OCI-LY3 (cell line): ENCODE measurements around the gene PADI2.

Experiments used
- H2AFZ ChIP-seq: fragments of 200-600, 300-600 bp; shearing (Covaris generic); 2 replicates; pipeline ENCODE4 v1.6.0; 2014; ENCODE audit warnings: antibody characterized with exemption, low read depth, low read length
- H3K27ac ChIP-seq: fragments of 200-600, 300-600 bp; sonication (generic); 2 replicates; pipeline ENCODE4 v1.5.1; 2014; ENCODE audit warnings: mild to moderate bottlenecking, low read length, moderate library complexity, mixed read lengths
- H3K27me3 ChIP-seq: fragments of 200-600, 300-600 bp; sonication (generic); 2 replicates; pipeline ENCODE4 v1.6.1; 2014; ENCODE audit warnings: low read depth, low read length, mixed read lengths
- H3K36me3 ChIP-seq: fragments of 200-600, 300-600 bp; sonication (generic); replicated peaks from 2 replicates; pipeline ENCODE3; 2014; ENCODE audit warnings: low read depth, low read length, mixed read lengths
- H3K4me1 ChIP-seq: fragments of 300-600, 200-600 bp; sonication (generic); 2 replicates; pipeline ENCODE4 v1.6.1; 2014; ENCODE audit warnings: low read length, mixed read lengths
- H3K4me2 ChIP-seq: fragments of 200-600, 300-600 bp; sonication (generic); 2 replicates; pipeline ENCODE4 v1.6.1; 2014; ENCODE audit warnings: low read length, mixed read lengths
- H3K4me3 ChIP-seq: fragments of 300-600, 200-600 bp; sonication (generic); 2 replicates; pipeline ENCODE4 v1.5.1; 2014; ENCODE audit warnings: antibody characterized with exemption, mild to moderate bottlenecking, low read length, moderate library complexity
- H3K79me2 ChIP-seq: fragments of 300-600, 200-600 bp; shearing (Covaris generic); 2 replicates; pipeline ENCODE4 v1.6.1; 2014; ENCODE audit warnings: mild to moderate bottlenecking, low read length, mixed read lengths
- H3K9ac ChIP-seq: fragments of 300-600, 200-600 bp; shearing (Covaris generic); 2 replicates; pipeline ENCODE4 v1.6.0; 2014; ENCODE audit warnings: mild to moderate bottlenecking, low read length, moderate library complexity
- H3K9me3 ChIP-seq: fragments of 200-600, 300-600 bp; shearing (Covaris generic); 2 replicates; pipeline ENCODE4 v1.6.1; 2014; ENCODE audit warnings: low read length, mixed read lengths; ENCODE audit not compliant: insufficient read depth
- H4K20me1 ChIP-seq: fragments of 200-600, 300-600 bp; sonication (generic); 2 replicates; pipeline ENCODE4 v1.6.1; 2016; ENCODE audit warnings: low read length, mixed read lengths; ENCODE audit not compliant: insufficient read depth
- CTCF ChIP-seq: fragments of 200-600, 300-600 bp; sonication (generic); IDR thresholded peaks from 2 replicates; pipeline ENCODE4 v1.5.1; 2014; ENCODE audit warnings: antibody characterized with exemption, low read length, low read depth
- EZH2phosphoT487 ChIP-seq: fragments of 200-600 bp; shearing (Covaris generic); IDR thresholded peaks from 2 replicates; pipeline ENCODE4 v1.6.1; 2018; ENCODE audit warnings: antibody characterized with exemption, mixed run types, low read depth

PADI2 gene

GRCh38 chr1:17093822-17094393 is 25.3 kb downstream of the PADI2 start:
- Histone ChIP-seq H3K4me2 (no peak overlapping the region), H3K79me2 (no peaks in the 10 kb centered on the region)
- TF ChIP-seq CTCF, result no peak
- TF ChIP-seq EZH2phosphoT487, result no peak

GRCh38 chr1:17091252-17091651 is 28.0 kb downstream of the PADI2 start:
- H3K9ac ChIP-seq, result no peak overlapping the region
- H3K36me3 ChIP-seq, result no peaks in the 10 kb centered on the region
- peaks cover 8% of the 10 kb centered on the region for H3K4me1 ChIP-seq
- no peaks in the 10 kb centered on the region for H3K79me2 ChIP-seq
- H4K20me1 ChIP-seq, result no peaks in the 10 kb centered on the region
- H3K9me3 ChIP-seq, result no peaks in the 10 kb centered on the region
- no peaks in the 10 kb centered on the region for H3K27me3 ChIP-seq
- no peak overlapping the region for H2AFZ ChIP-seq
- no peak overlapping the region for H3K4me2 ChIP-seq
- H3K4me3 ChIP-seq, result no peak overlapping the region
- no peak overlapping the region for H3K27ac ChIP-seq
- TF ChIP-seq EZH2phosphoT487 (no peak), CTCF (no peak)

More at GRCh38 chr1:17093822-17094393, 25.3 kb downstream of the PADI2 start:
- Histone ChIP-seq H3K9ac (no peak overlapping the region), H2AFZ (no peak overlapping the region), H4K20me1 (no peaks in the 10 kb centered on the region), H3K9me3 (no peaks in the 10 kb centered on the region), H3K36me3 (no peaks in the 10 kb centered on the region), H3K27ac (no peak overlapping the region), H3K4me3 (no peak overlapping the region), H3K4me1 (peaks cover 8% of the 10 kb centered on the region), H3K27me3 (no peaks in the 10 kb centered on the region)

- no peak overlapping the region for H3K4me3 ChIP-seq
- H3K9me3 ChIP-seq, result no peaks in the 10 kb centered on the region
- TF ChIP-seq EZH2phosphoT487 (no peak), CTCF (no peak)
- H3K4me1 ChIP-seq, result peaks cover 1% of the 10 kb centered on the region; the same call in 1 of the 2 replicates
- H2AFZ ChIP-seq, result no peak overlapping the region
- H3K36me3 ChIP-seq, result no peaks in the 10 kb centered on the region
- no peak overlapping the region for H3K27ac ChIP-seq
- H3K27me3 ChIP-seq, result no peaks in the 10 kb centered on the region
- H3K9ac ChIP-seq, result no peak overlapping the region
- H4K20me1 ChIP-seq, result no peaks in the 10 kb centered on the region
- no peaks in the 10 kb centered on the region for H3K79me2 ChIP-seq
- H3K4me2 ChIP-seq, result no peak overlapping the region
Observed at GRCh38 chr1:17089506-17089905, 29.7 kb downstream of the PADI2 start.

- H3K79me2 ChIP-seq, result no peaks in the 10 kb centered on the region
- no peaks in the 10 kb centered on the region for H4K20me1 ChIP-seq
- no peaks in the 10 kb centered on the region for H3K4me1 ChIP-seq
- H2AFZ ChIP-seq, result no peak overlapping the region
- no peaks in the 10 kb centered on the region for H3K9me3 ChIP-seq
- TF ChIP-seq EZH2phosphoT487 (no peak), CTCF (no peak)
- H3K27ac ChIP-seq, result no peak overlapping the region
- no peak overlapping the region for H3K4me2 ChIP-seq
- H3K4me3 ChIP-seq, result no peak overlapping the region
- H3K36me3 ChIP-seq, result no peaks in the 10 kb centered on the region
- no peak overlapping the region for H3K9ac ChIP-seq
- no peaks in the 10 kb centered on the region for H3K27me3 ChIP-seq
Observed at GRCh38 chr1:17086751-17087150, 32.5 kb downstream of the PADI2 start.
